Measurements from ENCODE around the gene ARFGEF3.

ARFGEF3 gene

DNA sequence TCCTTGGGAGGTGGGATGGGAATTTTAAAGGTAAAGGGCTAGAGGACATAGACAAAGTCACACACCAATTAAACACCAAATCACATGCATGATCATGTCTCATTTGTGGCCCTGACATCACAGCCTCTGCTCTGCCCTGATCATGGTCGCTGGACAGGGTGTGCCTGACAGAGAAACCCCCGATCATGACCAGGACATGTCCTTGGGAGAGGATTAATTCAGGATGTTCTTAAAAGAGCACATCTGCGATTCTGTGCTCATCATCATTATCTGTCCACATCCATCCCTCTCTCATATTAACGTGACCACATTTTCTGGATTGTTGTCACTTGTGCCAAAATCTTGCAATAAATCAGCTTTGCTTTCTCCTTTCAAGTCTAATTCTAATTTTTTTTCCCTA is 64.2 kb downstream of the ARFGEF3 start:
- no peak for DNase-seq (ENCODE audit: low spot score)
- TF ChIP-seq, protein P1, sequence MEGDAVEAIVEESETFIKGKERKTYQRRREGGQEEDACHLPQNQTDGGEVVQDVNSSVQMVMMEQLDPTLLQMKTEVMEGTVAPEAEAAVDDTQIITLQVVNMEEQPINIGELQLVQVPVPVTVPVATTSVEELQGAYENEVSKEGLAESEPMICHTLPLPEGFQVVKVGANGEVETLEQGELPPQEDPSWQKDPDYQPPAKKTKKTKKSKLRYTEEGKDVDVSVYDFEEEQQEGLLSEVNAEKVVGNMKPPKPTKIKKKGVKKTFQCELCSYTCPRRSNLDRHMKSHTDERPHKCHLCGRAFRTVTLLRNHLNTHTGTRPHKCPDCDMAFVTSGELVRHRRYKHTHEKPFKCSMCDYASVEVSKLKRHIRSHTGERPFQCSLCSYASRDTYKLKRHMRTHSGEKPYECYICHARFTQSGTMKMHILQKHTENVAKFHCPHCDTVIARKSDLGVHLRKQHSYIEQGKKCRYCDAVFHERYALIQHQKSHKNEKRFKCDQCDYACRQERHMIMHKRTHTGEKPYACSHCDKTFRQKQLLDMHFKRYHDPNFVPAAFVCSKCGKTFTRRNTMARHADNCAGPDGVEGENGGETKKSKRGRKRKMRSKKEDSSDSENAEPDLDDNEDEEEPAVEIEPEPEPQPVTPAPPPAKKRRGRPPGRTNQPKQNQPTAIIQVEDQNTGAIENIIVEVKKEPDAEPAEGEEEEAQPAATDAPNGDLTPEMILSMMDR (IDR thresholded peaks at IDR 0.05): no peak
- Histone ChIP-seq H3K27ac (no peak overlapping the region), H3K4me3 (no peak overlapping the region)

DNA sequence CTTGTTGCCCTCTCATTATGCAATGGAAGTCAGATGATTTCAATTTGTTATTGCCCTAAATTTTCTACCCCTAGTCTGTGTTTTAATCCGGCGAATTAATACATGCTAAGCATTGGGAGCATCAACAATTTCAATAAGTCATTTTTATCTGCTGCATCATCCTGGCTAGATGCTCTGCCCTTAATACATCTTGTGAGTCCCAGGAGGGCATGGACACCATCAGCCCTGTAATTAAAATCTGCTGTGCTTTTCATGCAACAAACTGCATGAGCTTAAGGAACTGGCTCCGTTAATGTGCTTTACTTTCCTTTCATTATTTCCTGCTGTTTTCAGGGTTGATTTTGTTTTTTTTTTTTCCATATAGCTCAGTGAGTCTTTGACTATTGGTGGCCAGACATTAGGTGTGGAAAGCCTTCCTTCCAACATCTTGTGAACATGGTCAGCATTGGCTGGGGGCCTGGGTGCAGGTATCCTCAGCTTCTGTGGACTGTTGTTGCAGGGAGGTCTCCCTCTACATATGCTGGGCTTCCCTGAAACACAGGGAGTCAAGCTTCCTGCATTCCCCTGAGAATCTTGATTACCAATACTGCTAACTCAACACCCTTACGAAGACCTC is 65.1 kb downstream of the ARFGEF3 start:
- TF ChIP-seq, protein P1 (IDR thresholded peaks at IDR 0.05): no peak
- Histone ChIP-seq H3K27ac (no peak overlapping the region), H3K4me3 (no peak overlapping the region)
- no peak for DNase-seq (ENCODE audit: low spot score)

DNA sequence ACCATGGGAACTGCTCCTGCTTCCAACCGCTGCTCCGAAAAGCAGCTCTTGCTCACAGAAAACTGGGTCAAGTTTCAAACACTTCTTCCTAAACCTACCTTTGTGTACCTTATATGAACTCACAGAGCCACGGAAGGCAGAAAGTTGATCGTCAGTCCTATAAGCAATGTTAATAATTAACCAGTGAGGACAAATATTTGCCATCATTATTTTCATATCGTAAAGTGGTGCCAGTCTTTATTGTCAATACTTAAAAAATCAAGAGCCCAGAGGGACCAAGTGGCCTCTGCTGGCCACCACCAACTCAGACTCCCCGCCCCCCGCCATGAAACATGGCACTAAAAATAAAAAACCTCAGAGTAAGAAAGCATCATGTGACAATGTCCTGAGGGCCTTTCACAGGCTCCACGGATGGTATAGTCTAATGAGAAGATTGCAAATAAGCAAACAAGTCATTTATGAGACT is 65.6 kb downstream of the ARFGEF3 start:
- H3K4me3 ChIP-seq: no peak overlapping the region
- TF ChIP-seq, protein P1 (IDR thresholded peaks at IDR 0.05): no peak
- no peak overlapping the region for H3K27ac ChIP-seq
- DNase-seq (ENCODE audit: low spot score): no peak

DNA sequence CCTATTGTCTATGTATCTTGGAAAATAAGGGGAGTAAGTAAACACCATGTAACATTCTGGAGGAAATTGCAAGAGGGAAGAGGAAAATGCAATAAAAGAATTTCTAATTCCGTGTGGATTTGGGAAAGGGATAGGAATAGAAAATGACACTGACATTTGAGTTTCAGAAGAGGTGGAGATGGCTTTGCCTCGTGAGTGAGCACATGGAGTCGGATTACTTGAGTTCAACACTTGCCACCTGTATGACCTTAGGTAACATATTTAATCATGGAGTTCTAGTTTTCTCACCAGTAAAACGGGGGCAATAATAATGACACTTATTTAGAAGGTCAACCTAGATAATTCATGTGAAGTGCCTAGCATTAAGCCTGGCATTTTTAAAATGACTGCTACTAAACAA is 67.3 kb downstream of the ARFGEF3 start:
- TF ChIP-seq, protein P1 (IDR thresholded peaks at IDR 0.05): no peak
- no peak overlapping the region for H3K27ac ChIP-seq
- no peak overlapping the region for H3K4me3 ChIP-seq
- DNase-seq (ENCODE audit: low spot score): no peak

DNA sequence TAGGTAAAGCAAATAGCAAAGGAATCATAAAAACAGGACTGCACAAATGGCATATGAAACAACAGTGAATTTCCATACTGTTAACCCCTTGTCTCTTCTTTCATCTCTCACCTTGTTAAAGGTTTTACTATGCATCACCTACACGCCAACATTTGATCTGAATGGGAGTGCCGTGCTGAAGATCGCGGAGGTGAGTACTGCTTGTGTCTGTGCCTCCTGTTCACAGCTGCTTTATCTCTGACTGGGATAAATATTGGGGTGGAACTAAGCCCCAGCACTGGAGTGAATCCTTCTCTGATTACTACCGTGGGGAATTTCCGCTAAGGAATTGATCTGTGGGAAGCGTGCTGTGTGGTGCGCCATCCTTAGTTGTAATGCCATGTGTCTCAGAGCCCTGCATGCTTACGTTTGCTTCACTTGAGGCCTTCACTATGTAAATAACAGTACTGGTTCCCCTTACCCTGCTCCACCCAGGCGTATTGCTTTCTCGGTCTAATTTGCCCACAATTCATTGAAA is 68.0 kb downstream of the ARFGEF3 start:
- H3K4me3 ChIP-seq: no peak overlapping the region
- TF ChIP-seq, protein P1 (IDR thresholded peaks at IDR 0.05): no peak
- no peak for DNase-seq (ENCODE audit: low spot score)
- H3K27ac ChIP-seq: no peak overlapping the region

DNA sequence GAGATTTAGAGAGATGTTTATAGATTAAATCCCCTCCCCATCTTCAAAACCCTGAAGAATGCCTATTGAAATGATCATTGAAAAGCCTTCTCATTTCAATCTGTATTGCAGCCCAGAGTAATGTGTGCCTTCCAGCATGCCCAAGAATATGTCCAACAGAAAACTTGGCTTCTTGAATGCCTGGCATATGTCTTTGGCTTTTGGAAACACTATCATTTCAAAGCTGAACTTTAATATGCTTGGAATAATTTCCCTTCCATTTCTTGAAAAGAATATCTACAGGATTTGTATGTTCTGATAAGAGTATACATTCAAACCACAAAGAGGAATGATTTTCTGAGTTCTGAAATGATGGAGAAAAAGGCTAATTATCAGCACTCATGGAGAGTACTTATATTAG is 68.5 kb downstream of the ARFGEF3 start:
- TF ChIP-seq, protein P1 (IDR thresholded peaks at IDR 0.05): no peak
- Histone ChIP-seq H3K4me3 (no peak overlapping the region), H3K27ac (no peak overlapping the region)
- no peak for DNase-seq (ENCODE audit: low spot score)

DNA sequence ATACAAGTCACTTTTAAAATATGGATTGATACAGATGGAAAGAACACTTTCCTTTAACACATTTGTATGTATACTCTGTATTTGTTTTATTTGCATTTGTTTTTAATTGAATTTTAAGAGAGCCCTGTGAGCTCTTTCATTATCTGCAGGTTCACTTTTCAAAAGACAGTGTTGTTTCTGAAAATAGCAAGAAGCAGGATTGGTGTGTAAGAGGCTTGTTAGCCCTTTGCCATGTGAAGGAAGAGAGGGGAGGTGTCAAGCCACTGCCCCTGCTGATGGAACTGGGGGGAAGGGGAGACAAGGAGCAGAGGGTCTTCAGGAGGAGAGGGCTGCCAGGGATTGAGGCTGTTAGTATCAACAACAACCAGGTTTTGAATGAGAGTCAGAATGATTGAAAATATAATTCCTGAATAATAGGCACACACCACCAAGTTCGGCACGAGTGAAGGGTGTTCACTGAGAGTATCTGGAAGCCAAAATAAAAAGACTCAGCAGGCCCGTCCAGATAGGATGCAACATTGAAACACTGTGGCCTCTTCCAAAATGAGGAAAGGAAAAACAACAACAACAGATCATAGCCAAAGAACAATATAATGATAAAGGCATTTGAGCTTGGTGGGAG is 69.1 kb downstream of the ARFGEF3 start:
- Histone ChIP-seq H3K27ac (no peak overlapping the region), H3K4me3 (no peak overlapping the region)
- TF ChIP-seq, protein P1 (IDR thresholded peaks at IDR 0.05): no peak
- DNase-seq (ENCODE audit: low spot score): no peak
